SK-N-SH (cell line): ENCODE results near the gene HOXA6.

Experiments used
- CTCF ChIP-seq: fragments of 200-600 bp; sonication (generic); IDR thresholded peaks from 2 replicates; pipeline ENCODE4 v1.6.1; 2017; ENCODE audit warnings: antibody characterized with exemption, mild to moderate bottlenecking, moderate library complexity
- POLR2AphosphoS5 ChIP-seq: IDR thresholded peaks from 2 replicates; pipeline ENCODE4 v1.6.1; 2012; ENCODE audit warnings: low read depth, low read length

- no peak for TF ChIP-seq CTCF
- TF ChIP-seq POLR2AphosphoS5: no peak
Observed at GRCh38 chr7:27191833-27192545, 44.4 kb upstream of the HOXA6 start.
